C4-2B (cell line): Measurements from ENCODE around the gene ARHGAP42.

ENCODE experiments used
- ZFX ChIP-seq: fragments of 450-650 bp; IDR thresholded peaks from 2 replicates; pipeline ENCODE4 v1.6.1; 2017
- TF ChIP-seq, protein P1 (sequence below): fragments of 450-650 bp; conservative IDR thresholded peaks from 2 replicates; pipeline ENCODE4 v1.5.1; 2017; ENCODE audit warnings: mild to moderate bottlenecking

DNA sequence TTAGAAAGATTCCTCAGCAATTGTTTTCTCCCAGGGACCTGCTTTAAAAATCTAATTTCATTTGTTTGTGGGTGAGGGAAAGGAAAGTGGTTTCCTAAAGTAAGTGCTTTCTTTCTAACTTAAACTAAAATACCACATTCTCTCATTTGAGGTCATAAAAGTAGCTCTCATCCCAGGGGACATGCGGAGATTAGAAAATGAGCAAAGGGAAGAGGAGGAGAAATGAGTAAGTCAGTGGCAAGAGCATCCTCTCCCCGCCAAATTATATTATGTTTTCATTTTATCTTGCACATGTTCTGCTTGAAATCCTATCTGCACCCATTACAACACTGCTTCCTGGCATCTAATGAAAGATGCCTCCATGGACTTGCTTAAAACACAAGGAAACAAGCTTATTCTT lies 191.4 kb downstream of the ARHGAP42 start:
- TF ChIP-seq, protein P1, sequence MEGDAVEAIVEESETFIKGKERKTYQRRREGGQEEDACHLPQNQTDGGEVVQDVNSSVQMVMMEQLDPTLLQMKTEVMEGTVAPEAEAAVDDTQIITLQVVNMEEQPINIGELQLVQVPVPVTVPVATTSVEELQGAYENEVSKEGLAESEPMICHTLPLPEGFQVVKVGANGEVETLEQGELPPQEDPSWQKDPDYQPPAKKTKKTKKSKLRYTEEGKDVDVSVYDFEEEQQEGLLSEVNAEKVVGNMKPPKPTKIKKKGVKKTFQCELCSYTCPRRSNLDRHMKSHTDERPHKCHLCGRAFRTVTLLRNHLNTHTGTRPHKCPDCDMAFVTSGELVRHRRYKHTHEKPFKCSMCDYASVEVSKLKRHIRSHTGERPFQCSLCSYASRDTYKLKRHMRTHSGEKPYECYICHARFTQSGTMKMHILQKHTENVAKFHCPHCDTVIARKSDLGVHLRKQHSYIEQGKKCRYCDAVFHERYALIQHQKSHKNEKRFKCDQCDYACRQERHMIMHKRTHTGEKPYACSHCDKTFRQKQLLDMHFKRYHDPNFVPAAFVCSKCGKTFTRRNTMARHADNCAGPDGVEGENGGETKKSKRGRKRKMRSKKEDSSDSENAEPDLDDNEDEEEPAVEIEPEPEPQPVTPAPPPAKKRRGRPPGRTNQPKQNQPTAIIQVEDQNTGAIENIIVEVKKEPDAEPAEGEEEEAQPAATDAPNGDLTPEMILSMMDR: no peak
- TF ChIP-seq ZFX: no peak
